ENCODE data around the gene CDH1. TPM values are rescaled to one million over a fixed set of nuclear protein-coding genes. Genes with fewer than 3 reads are reported as not detected.
A peak's percentile ranks its signal among the peaks of the same experiment; 100 is the strongest.

The CDH1 gene
- total RNA-seq, 1 donor from 2014 or later = 219 TPM

GRCh38 chr16:68754084-68754792 lies 17.1 kb downstream of the CDH1 start:
- no peak for DNase-seq (ENCODE audit: low spot score in 2 of 2, unreplicated experiment in 2 of 2)
- Mint-ChIP-seq H3K9me3 (no peaks in the 10 kb centered on the region), H3K36me3 (peaks cover 17% of the 10 kb centered on the region), H3K27me3 (ENCODE audit: low read depth) (no peaks in the 10 kb centered on the region), H3K4me1 (peaks cover 12% of the 10 kb centered on the region), H3K4me3 (no peak overlapping the region), H3K27ac (peak overlapping the region; percentile 11)
- TF ChIP-seq CTCF (IDR thresholded peaks at IDR 0.05; ENCODE audit: unreplicated experiment) = no peak

GRCh38 chr16:68756239-68756915 lies 19.3 kb downstream of the CDH1 start:
- Mint-ChIP-seq H3K4me3 (no peak overlapping the region), H3K4me1 (peaks cover 22% of the 10 kb centered on the region)

GRCh38 chr16:68757625-68757935 lies 20.5 kb downstream of the CDH1 start:
- no peak for TF ChIP-seq CTCF (IDR thresholded peaks at IDR 0.05; ENCODE audit: unreplicated experiment)
- H3K27me3 Mint-ChIP-seq (ENCODE audit: low read depth) = no peaks in the 10 kb centered on the region
- no peaks in the 10 kb centered on the region for H3K9me3 Mint-ChIP-seq
- peaks cover 6% of the 10 kb centered on the region for H3K36me3 Mint-ChIP-seq
- peaks cover 27% of the 10 kb centered on the region for H3K4me1 Mint-ChIP-seq
- no peak overlapping the region for H3K4me3 Mint-ChIP-seq
- DNase-seq (ENCODE audit: low spot score in 2 of 2, unreplicated experiment in 2 of 2) = no peak
- H3K27ac Mint-ChIP-seq = peak overlapping the region; percentile 87

More at GRCh38 chr16:68756239-68756915, 19.3 kb downstream of the CDH1 start:
- Mint-ChIP-seq H3K27me3 (ENCODE audit: low read depth) (no peaks in the 10 kb centered on the region), H3K27ac (peak overlapping the region; percentile 60), H3K36me3 (peaks cover 8% of the 10 kb centered on the region), H3K9me3 (no peaks in the 10 kb centered on the region)
- TF ChIP-seq CTCF (IDR thresholded peaks at IDR 0.05; ENCODE audit: unreplicated experiment) = no peak
- no peak for DNase-seq (ENCODE audit: low spot score in 2 of 2, unreplicated experiment in 2 of 2)

DNA sequence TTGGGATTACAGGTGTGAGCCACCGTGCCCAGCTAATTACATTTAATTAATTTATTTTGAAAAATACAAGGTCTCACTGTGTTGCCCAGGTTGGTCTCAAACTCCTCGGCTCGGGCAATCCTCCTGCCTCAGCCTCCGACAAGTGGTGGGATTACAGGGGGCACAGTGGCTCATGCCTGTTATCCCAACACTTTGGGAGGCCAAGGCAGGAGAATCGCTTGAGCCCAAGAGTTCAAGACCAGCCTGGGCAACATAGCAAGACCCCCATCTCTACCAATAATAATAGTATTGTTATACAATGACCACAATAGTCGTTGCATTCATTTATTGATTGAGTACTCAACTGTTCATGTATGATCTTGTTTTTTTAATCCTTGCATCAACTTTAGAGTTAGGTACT lies 22.0 kb downstream of the CDH1 start:
- Mint-ChIP-seq H3K4me1 (peaks cover 37% of the 10 kb centered on the region), H3K4me3 (no peak overlapping the region), H3K27ac (no peak overlapping the region), H3K27me3 (ENCODE audit: low read depth) (no peaks in the 10 kb centered on the region), H3K9me3 (no peaks in the 10 kb centered on the region), H3K36me3 (peaks cover 6% of the 10 kb centered on the region)
- no peak for DNase-seq (ENCODE audit: low spot score in 2 of 2, unreplicated experiment in 2 of 2)
- no peak for TF ChIP-seq CTCF (IDR thresholded peaks at IDR 0.05; ENCODE audit: unreplicated experiment)

GRCh38 chr16:68760671-68761275 lies 23.7 kb downstream of the CDH1 start:
- no peak for TF ChIP-seq CTCF (IDR thresholded peaks at IDR 0.05; ENCODE audit: unreplicated experiment)
- no peak for DNase-seq (ENCODE audit: low spot score in 2 of 2, unreplicated experiment in 2 of 2)
- Mint-ChIP-seq H3K27ac (peak overlapping the region; percentile 86), H3K4me3 (no peak overlapping the region), H3K4me1 (peaks cover 43% of the 10 kb centered on the region), H3K27me3 (ENCODE audit: low read depth) (no peaks in the 10 kb centered on the region), H3K36me3 (peaks cover 6% of the 10 kb centered on the region), H3K9me3 (no peaks in the 10 kb centered on the region)
